ENCODE measurements around the gene MUC5AC. TPM values are rescaled to one million over a fixed set of nuclear protein-coding genes. Genes with fewer than 3 reads are reported as not detected.

MUC5AC gene
- total RNA-seq, 2 donors from 2014 or later, result not detected

Other genes with a start within 250 kb of the MUC5AC start
- gene CHID1, start 247.1 kb upstream of the MUC5AC start, total RNA-seq, result 10 to 100 TPM; 82.0 to 83.5 TPM
- 10 to 100 TPM; 79.4 to 97.7 TPM for gene AP2A2, start 232.1 kb upstream of the MUC5AC start, total RNA-seq
- under 1 TPM; 0.26 to 0.40 TPM for gene MUC6, start 121.2 kb upstream of the MUC5AC start, total RNA-seq
- gene MUC2, start 83.1 kb upstream of the MUC5AC start, total RNA-seq, result not detected
- gene MUC5B, start 65.1 kb downstream of the MUC5AC start, total RNA-seq, result not detected
- 10 to 100 TPM; 34.3 to 37.4 TPM for gene TOLLIP, start 151.7 kb downstream of the MUC5AC start, total RNA-seq
- 10 to 100 TPM in 1 of 2 donors, 1 to 10 TPM in 1; 9.4 to 10.3 TPM for gene BRSK2, start 232.0 kb downstream of the MUC5AC start, total RNA-seq